Testis (tissue), 3 donors: ENCODE results near the gene FAM107B. TPM values are rescaled to one million over a fixed set of nuclear protein-coding genes. Genes with fewer than 3 reads are reported as not detected.

Experiments used
- DNase-seq: peaks from one replicate; pipeline ENCODE4 v3.0.0-alpha.2; 2019
- H3K27ac ChIP-seq, 2 donors: fragments of 200-600 bp; sonication (generic); one replicate each; pipeline ENCODE4 v1.5.1; 2019
- H3K27me3 ChIP-seq: fragments of 200-600 bp; sonication (generic); one replicate; pipeline ENCODE4 v1.5.1; 2019
- H3K36me3 ChIP-seq: fragments of 200-600 bp; sonication (generic); one replicate; pipeline ENCODE4 v1.5.1; 2017; ENCODE audit warnings: low read depth; ENCODE audit errors: missing control alignments
- H3K4me1 ChIP-seq: fragments of 200-600 bp; sonication (generic); one replicate; pipeline ENCODE4 v1.5.1; 2019
- H3K4me3 ChIP-seq, 2 donors: fragments of 200-600 bp; sonication (generic); one replicate each; pipeline ENCODE4 v1.5.1; 2017 to 2019
- H3K9me3 ChIP-seq: fragments of 200-600 bp; sonication (generic); one replicate; pipeline ENCODE4 v1.5.1; 2017
- POLR2A ChIP-seq: fragments of 450-650 bp; IDR thresholded peaks from one replicate; pipeline ENCODE4 v1.6.1; 2017; ENCODE audit warnings: antibody characterized with exemption, mild to moderate bottlenecking, moderate library complexity
- WGBS, 2 donors: methylation state at CpG; one replicate each; pipeline ENCODE4 v1.1.5; 2018; 5-methylcytosine and 5-hydroxymethylcytosine counted together
- intact Hi-C: fragments of 100-400 bp; cut with DNase I; formaldehyde crosslinking; loops from one replicate; pipeline ENCODE4 v1.15.1; 2023; ENCODE audit warnings: low total_unique reads
- polyA plus RNA-seq: library from polyadenylated mRNA; stranded (reverse); fragments of 350-450 nt; fragmentation: Illumina TruSeq; extraction: RNeasy Lipid Tissue Mini Kit (QIAGEN cat#74804); gene quantifications from one replicate; pipeline ENCODE4 v1.2.3, GENCODE V29; 2014; ENCODE audit warnings: low read depth, low replicate concordance; ENCODE audit not compliant: insufficient read depth
- total RNA-seq, 2 donors: library from RNA; depleted of rRNA; stranded (reverse); fragments of >200 nt; gene quantifications; one replicate each; pipeline ENCODE4 v1.2.3, GENCODE V29; 2016
- TF ChIP-seq, protein P1 (sequence below), 3 experiments: fragments of 450-650 bp in 2 of 3; fragments of 200-600 bp in 1 of 3; sonication (generic) in 1 of 3; IDR thresholded peaks; one replicate each; pipeline ENCODE4 v1.5.1; 2016 to 2019; ENCODE audit warnings: antibody characterized with exemption in 3 of 3, mild to moderate bottlenecking in 2 of 3, moderate library complexity in 1 of 3

FAM107B gene
- total and polyA plus RNA-seq, 3 donors from 2014 or later: 71.7 to 89.5 (median 82.8) TPM

DNA sequence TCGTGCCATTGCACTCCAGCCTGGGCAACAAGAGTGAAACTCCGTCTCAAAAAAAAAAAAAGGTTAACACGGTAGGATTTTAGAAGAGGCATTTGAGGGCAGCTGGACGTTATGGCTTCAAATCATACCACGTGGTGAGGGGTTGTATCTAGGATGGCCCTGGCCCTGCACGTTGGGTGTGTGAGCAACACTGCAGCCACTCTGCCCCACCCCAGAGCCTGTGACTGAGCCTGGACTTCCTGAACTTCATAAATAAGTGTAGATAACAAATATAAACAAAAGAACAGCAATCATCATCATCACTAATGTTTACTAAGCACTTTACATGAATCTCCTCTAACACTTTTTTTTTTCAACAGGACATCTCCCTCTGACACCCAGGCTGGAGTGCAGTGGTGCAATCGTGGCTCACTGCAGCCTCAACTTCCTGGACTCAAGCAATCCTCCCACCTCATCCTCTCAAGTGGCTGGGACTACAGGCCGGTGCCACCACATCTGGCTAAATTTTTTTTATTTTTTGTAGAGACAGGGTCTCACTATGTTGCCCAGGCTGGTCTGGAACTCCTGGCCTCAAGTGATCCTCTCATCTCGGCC lies 274.4 kb downstream of the FAM107B start:
- H3K27me3 ChIP-seq: no peaks in the 10 kb centered on the region
- WGBS, 2 donors: 73 to 81% methylated on average over 9 of the region's 9 CpGs
- H3K36me3 ChIP-seq: no peaks in the 10 kb centered on the region
- H3K4me1 ChIP-seq: no peaks in the 10 kb centered on the region
- H3K9me3 ChIP-seq: no peaks in the 10 kb centered on the region
- TF ChIP-seq, protein P1, sequence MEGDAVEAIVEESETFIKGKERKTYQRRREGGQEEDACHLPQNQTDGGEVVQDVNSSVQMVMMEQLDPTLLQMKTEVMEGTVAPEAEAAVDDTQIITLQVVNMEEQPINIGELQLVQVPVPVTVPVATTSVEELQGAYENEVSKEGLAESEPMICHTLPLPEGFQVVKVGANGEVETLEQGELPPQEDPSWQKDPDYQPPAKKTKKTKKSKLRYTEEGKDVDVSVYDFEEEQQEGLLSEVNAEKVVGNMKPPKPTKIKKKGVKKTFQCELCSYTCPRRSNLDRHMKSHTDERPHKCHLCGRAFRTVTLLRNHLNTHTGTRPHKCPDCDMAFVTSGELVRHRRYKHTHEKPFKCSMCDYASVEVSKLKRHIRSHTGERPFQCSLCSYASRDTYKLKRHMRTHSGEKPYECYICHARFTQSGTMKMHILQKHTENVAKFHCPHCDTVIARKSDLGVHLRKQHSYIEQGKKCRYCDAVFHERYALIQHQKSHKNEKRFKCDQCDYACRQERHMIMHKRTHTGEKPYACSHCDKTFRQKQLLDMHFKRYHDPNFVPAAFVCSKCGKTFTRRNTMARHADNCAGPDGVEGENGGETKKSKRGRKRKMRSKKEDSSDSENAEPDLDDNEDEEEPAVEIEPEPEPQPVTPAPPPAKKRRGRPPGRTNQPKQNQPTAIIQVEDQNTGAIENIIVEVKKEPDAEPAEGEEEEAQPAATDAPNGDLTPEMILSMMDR (IDR thresholded peaks at IDR 0.05): no peak
- TF ChIP-seq POLR2A: no peak
- H3K4me3 ChIP-seq: no peak overlapping the region
- H3K27ac ChIP-seq: no peak overlapping the region
- intact Hi-C loops: no loop called here
- no peak for DNase-seq

DNA sequence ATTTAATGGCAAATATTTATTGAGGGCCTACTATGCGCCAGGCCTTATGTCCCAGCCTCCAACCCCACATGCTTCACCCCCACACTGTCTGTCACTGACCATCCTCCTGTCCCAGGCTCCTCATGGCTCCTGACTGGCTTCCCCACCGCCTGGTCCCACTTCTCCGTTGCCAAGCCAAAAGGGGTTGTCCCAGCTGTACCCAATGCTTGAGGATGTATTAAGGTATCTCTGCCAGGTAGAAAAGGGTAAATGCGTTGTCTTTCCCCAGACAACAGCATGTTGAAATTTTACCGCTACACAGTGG lies 275.1 kb downstream of the FAM107B start:
- 87 to 92% methylated on average over 5 of the region's 5 CpGs for WGBS, 2 donors
- no peak overlapping the region for H3K27ac ChIP-seq

DNA sequence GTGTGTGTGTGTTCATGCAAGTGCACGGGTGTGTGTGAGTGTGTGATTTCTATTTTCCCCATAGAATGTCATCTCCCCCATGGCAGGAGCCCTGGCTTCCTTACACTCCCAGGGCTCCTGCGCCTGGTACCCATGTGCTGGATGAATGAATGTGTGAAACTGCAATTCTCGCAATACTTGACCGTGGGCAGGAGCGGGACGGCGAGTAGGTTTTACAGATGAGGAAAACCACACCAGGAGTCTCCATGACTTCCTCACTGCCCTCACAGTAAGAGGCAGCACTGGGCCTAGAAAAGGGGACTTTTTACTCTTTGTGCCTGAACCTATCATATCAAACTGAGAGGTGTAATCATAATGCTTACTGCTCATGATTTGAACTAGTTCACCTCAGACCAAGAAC lies 276.4 kb downstream of the FAM107B start:
- Histone ChIP-seq H3K4me1 (no peaks in the 10 kb centered on the region), H3K9me3 (no peaks in the 10 kb centered on the region), H3K36me3 (no peaks in the 10 kb centered on the region), H3K4me3 (no peak overlapping the region), H3K27me3 (no peaks in the 10 kb centered on the region), H3K27ac (no peak overlapping the region)
- intact Hi-C loops: no loop called here
- DNase-seq: no peak
- TF ChIP-seq, protein P1 (IDR thresholded peaks at IDR 0.05): no peak
- no peak for TF ChIP-seq POLR2A
- WGBS, 2 donors: 87 to 89% methylated on average over 7 of the region's 7 CpGs

More for the DNA sequence above, 275.1 kb downstream of the FAM107B start:
- Histone ChIP-seq H3K4me1 (no peaks in the 10 kb centered on the region), H3K9me3 (no peaks in the 10 kb centered on the region), H3K36me3 (no peaks in the 10 kb centered on the region), H3K27me3 (no peaks in the 10 kb centered on the region), H3K4me3 (no peak overlapping the region)
- no peak for TF ChIP-seq POLR2A
- TF ChIP-seq, protein P1 (IDR thresholded peaks at IDR 0.05): no peak
- DNase-seq: no peak
- intact Hi-C loops: no loop called here

DNA sequence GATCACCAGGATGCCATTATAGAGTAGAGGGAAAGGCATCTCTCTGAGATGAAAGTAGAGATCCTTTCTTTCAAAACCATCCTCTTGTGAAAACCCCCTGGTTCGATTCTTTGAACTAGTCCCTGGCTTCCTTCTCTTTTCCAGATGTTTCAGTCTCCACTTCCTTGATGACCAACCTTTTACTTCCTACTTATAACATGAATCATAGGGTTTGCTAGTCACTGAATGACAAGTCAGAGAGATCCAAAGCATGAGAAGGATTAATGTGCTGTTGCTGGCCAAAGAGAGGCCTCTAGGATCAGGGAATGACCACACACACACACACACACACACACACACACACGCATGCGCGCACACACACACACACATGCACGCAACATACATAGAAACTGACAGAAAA lies 282.9 kb downstream of the FAM107B start:
- no peaks in the 10 kb centered on the region for H3K9me3 ChIP-seq
- TF ChIP-seq, protein P1 (IDR thresholded peaks at IDR 0.05): no peak
- TF ChIP-seq POLR2A: no peak
- no peak overlapping the region for H3K27ac ChIP-seq
- intact Hi-C loops: no loop called here
- WGBS, 2 donors: 94 to 97% methylated on average over 5 of the region's 5 CpGs
- no peaks in the 10 kb centered on the region for H3K4me1 ChIP-seq
- no peaks in the 10 kb centered on the region for H3K36me3 ChIP-seq
- H3K4me3 ChIP-seq: no peak overlapping the region
- H3K27me3 ChIP-seq: no peaks in the 10 kb centered on the region
- DNase-seq: no peak

DNA sequence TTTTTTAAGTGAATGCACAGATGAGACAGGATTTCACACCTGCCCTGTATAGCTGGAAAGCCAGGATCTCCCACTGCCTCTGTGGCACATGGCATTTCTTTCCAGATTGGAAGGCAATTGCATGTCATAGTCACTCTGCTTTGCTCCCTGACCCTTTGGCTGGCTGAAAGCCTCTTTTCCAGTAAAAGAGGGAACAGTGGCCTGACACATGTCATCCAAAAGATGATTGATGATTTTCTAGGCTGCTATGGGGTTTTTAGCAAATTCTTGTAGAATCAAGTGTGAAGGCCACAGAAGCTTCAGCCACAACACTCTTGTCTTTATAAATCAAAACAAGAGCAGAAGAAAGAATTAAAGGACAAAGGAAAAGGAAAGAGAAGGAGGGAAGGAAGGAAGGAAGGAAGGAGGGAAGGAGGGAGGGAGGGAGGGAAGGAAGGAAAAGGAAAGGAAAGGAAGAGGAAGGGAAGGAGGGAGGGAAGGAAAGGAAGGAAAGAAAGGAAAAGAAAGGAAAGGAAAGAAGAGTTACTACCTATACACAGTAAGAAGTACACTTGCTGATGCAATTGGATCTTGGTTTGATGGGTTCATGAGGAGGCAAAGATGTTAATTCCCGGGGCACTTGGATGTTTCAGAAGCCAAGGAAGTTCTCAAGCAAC lies 285.0 kb downstream of the FAM107B start:
- Histone ChIP-seq H3K36me3 (no peaks in the 10 kb centered on the region), H3K4me1 (no peaks in the 10 kb centered on the region), H3K27me3 (no peaks in the 10 kb centered on the region), H3K27ac (no peak overlapping the region), H3K9me3 (no peaks in the 10 kb centered on the region), H3K4me3 (no peak overlapping the region)
- 77 to 89% methylated on average over 1 of the region's 1 CpG for WGBS, 2 donors
- no peak for DNase-seq
- TF ChIP-seq, protein P1 (IDR thresholded peaks at IDR 0.05): no peak
- no peak for TF ChIP-seq POLR2A
- intact Hi-C loops: no loop called here
